Choroid plexus epithelial cell (primary cell): Measurements from ENCODE around the gene PRL.

Source experiments
- DNase-seq: peaks from one replicate; pipeline ENCODE4 v3.0.0-alpha.2; 2010; ENCODE audit warnings: low read depth
- H3K4me3 ChIP-seq: 2 replicates; pipeline ENCODE4 v1.5.1; 2011; ENCODE audit warnings: low read depth, mild to moderate bottlenecking, control low read depth, low read length, moderate library complexity
- TF ChIP-seq, protein P1 (sequence below): conservative IDR thresholded peaks from 2 replicates; pipeline ENCODE4 v1.5.1; 2011; ENCODE audit warnings: low read depth, mild to moderate bottlenecking, control low read depth, inconsistent platforms, low read length, moderate library complexity

PRL gene

DNA sequence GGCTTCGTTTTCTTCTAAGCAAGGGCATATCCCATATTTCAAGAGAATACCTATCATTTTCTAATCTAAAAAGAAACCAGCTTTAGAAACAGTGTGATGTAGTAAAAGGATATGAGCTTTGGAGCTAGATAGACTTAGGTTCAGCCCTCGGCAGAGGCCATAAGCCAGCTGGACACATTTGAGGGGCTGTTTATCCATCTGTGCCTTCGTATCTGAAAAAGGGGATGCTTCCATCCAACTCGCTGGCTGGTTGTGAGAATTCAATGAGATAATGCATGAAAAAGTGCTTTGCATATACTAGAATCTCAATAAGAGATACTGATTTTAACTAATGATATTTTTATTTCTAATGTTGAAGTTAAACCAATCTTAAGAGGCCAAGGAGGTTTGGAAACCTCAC is 58.0 kb downstream of the PRL start:
- TF ChIP-seq, protein P1, sequence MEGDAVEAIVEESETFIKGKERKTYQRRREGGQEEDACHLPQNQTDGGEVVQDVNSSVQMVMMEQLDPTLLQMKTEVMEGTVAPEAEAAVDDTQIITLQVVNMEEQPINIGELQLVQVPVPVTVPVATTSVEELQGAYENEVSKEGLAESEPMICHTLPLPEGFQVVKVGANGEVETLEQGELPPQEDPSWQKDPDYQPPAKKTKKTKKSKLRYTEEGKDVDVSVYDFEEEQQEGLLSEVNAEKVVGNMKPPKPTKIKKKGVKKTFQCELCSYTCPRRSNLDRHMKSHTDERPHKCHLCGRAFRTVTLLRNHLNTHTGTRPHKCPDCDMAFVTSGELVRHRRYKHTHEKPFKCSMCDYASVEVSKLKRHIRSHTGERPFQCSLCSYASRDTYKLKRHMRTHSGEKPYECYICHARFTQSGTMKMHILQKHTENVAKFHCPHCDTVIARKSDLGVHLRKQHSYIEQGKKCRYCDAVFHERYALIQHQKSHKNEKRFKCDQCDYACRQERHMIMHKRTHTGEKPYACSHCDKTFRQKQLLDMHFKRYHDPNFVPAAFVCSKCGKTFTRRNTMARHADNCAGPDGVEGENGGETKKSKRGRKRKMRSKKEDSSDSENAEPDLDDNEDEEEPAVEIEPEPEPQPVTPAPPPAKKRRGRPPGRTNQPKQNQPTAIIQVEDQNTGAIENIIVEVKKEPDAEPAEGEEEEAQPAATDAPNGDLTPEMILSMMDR: no peak
- H3K4me3 ChIP-seq: no peak overlapping the region
- DNase-seq: no peak

DNA sequence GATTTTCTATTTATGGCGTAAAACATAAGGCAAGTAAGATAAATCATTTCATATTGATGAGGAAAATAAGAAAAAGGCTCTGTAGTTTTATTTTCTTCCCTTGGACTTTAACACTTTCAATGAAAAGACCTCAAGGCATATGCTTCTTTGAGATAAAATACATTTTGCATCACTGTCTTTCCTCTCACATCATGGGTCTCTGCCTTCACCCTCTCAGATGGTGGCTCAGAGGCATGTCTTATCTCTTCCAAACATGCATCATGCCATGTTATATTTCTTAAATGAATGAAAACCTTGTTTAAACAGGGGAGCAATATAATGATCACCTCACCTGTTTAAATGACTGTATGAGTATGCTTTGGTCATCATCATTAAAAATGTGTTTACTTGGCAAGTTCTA is 59.3 kb downstream of the PRL start:
- no peak overlapping the region for H3K4me3 ChIP-seq
- DNase-seq: no peak
- TF ChIP-seq, protein P1: no peak
